ENCODE data around the gene ARHGEF28. TPM values are rescaled to one million over a fixed set of nuclear protein-coding genes. Genes with fewer than 3 reads are reported as not detected.

The ARHGEF28 gene, protein sequence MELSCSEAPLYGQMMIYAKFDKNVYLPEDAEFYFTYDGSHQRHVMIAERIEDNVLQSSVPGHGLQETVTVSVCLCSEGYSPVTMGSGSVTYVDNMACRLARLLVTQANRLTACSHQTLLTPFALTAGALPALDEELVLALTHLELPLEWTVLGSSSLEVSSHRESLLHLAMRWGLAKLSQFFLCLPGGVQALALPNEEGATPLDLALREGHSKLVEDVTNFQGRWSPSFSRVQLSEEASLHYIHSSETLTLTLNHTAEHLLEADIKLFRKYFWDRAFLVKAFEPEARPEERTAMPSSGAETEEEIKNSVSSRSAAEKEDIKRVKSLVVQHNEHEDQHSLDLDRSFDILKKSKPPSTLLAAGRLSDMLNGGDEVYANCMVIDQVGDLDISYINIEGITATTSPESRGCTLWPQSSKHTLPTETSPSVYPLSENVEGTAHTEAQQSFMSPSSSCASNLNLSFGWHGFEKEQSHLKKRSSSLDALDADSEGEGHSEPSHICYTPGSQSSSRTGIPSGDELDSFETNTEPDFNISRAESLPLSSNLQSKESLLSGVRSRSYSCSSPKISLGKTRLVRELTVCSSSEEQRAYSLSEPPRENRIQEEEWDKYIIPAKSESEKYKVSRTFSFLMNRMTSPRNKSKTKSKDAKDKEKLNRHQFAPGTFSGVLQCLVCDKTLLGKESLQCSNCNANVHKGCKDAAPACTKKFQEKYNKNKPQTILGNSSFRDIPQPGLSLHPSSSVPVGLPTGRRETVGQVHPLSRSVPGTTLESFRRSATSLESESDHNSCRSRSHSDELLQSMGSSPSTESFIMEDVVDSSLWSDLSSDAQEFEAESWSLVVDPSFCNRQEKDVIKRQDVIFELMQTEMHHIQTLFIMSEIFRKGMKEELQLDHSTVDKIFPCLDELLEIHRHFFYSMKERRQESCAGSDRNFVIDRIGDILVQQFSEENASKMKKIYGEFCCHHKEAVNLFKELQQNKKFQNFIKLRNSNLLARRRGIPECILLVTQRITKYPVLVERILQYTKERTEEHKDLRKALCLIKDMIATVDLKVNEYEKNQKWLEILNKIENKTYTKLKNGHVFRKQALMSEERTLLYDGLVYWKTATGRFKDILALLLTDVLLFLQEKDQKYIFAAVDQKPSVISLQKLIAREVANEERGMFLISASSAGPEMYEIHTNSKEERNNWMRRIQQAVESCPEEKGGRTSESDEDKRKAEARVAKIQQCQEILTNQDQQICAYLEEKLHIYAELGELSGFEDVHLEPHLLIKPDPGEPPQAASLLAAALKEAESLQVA (N-terminal part only)
- total RNA-seq (2012; rRNA removed) (13.9 and 16.0 TPM in 2 replicates), polyA plus RNA-seq (2012; rRNA removed) (3.6 TPM in 2 replicates), Bru-seq, nascent RNA (percentile 88 among the genes with signal in this experiment), BruChase-seq, experiment 1, labeled RNA remaining after a 6-hour chase (percentile 57 among the genes with signal in this experiment), BruChase-seq, experiment 2, labeled RNA remaining after a 2-hour chase (percentile 68 among the genes with signal in this experiment)
- polyA plus RNA-seq (2012; cell fraction: cytosol; rRNA removed) = 1.3 and 1.6 TPM in 2 replicates
- 9.9 and 15.0 TPM in 2 replicates for polyA plus RNA-seq (2012; cell fraction: nucleus; rRNA removed; ENCODE audit: low replicate concordance)
- long read RNA-seq, full-length matches to known transcripts = 10 of 27 reads
- long read RNA-seq, partial matches to known transcripts = 8 of 27 reads
- long read RNA-seq, other reads (novel, unspliced or antisense) = 9 of 27 reads

GRCh38 chr5:73625944-73626811, at the start of gene ARHGEF28:
Gene ARHGEF28 (plus strand): TSS chr5:73626196. CDS start chr5:73684852, 58,656 bp downstream.
- peak; percentile 28 for DNase-seq
- Histone ChIP-seq H3K27ac (ENCODE audit: insufficient read depth, low read length) (peak within 1 kb of the TSS; percentile 67; the same call in 1 of the 2 replicates), H2BK120ac (ENCODE audit: low read depth, low read length) (peak within 1 kb of the TSS; percentile 65), H3K9me3 (ENCODE audit: control insufficient read depth, insufficient read depth, low read length) (no peaks in the 10 kb centered on the region), H3K9me1 (ENCODE audit: insufficient read depth, low read length) (peaks cover 3% of the 10 kb centered on the region; the same call in 1 of the 2 replicates), H4K8ac (ENCODE audit: low read depth in 2 of 2, low read length in 2 of 2) (peak within 1 kb of the TSS; percentile 49 to 83), H3K4me1 (ENCODE audit: control insufficient read depth, insufficient read depth, low read length) (peaks cover 3% of the 10 kb centered on the region; the same call in 1 of the 2 replicates), H4K5ac (ENCODE audit: low read depth, low read length) (peak within 1 kb of the TSS; percentile 30; the same call in 1 of the 2 replicates), H3K4ac (ENCODE audit: low read depth, low read length) (peak within 1 kb of the TSS; percentile 64), H2BK5ac (ENCODE audit: low read depth, low read length, poor library complexity, severe bottlenecking) (peak within 1 kb of the TSS; percentile 75), H4K91ac (ENCODE audit: insufficient read depth, low read depth, low read length) (peak within 1 kb of the TSS; percentile 73), H3K27me3 (ENCODE audit: control insufficient read depth, insufficient read depth, low read length) (no peaks in the 10 kb centered on the region), H2AFZ (replicated peaks; ENCODE audit: low read length, poor library complexity) (peak within 1 kb of the TSS; percentile 94), H3K79me1 (ENCODE audit: low read depth in 1 of 2, low read length in 2 of 2) (peaks cover 8 to 48% of the 10 kb centered on the region in 2 experiments), H2AK5ac (ENCODE audit: low read depth, low read length) (peak within 1 kb of the TSS; percentile 91), H4K20me1 (ENCODE audit: insufficient read depth, low read length) (no peaks in the 10 kb centered on the region), H3K56ac (ENCODE audit: extremely low read depth, insufficient read depth, low read length) (peak within 1 kb of the TSS; percentile 61; the same call in 1 of the 2 replicates), H3K23ac (ENCODE audit: low read depth, low read length) (peak within 1 kb of the TSS; percentile 96), H3K9ac (ENCODE audit: low read depth, low read length) (peak within 1 kb of the TSS; percentile 71), H3K4me3 (ENCODE audit: insufficient read depth, low read depth, low read length) (peak within 1 kb of the TSS; percentile 72), H2BK20ac (ENCODE audit: low read depth, low read length) (peak within 1 kb of the TSS; percentile 22), H2BK15ac (ENCODE audit: low read depth, low read length) (peak within 1 kb of the TSS; percentile 74; the same call in 1 of the 3 replicates), H3K14ac (replicated peaks; ENCODE audit: low read depth, low read length) (peak within 1 kb of the TSS; percentile 88), H2AK9ac (replicated peaks; ENCODE audit: low read depth, low read length, poor library complexity) (peak within 1 kb of the TSS; percentile 85), H3K36me3 (ENCODE audit: control insufficient read depth, insufficient read depth, low read length) (no peaks in the 10 kb centered on the region), H3K18ac (ENCODE audit: low read depth, low read length) (peak within 1 kb of the TSS; percentile 30), H3K4me2 (ENCODE audit: low read depth, low read length) (peak within 1 kb of the TSS; percentile 100)
- POLR2A ChIA-PET (ENCODE audit: unreplicated experiment) = no interaction called here
- no TSS peak for BruUV-seq (replicated peaks)
- intact Hi-C loops (cut with micrococcal nuclease) (loop anchor here (5.0 kb wide), 1 partner anchor 66 kb away; no protein-coding TSS in a partner anchor), in situ Hi-C loops (cut with MboI; ENCODE audit: low sequenced_read_pairs) (no loop called here), dilution Hi-C loops (cut with HindIII; ENCODE audit: low sequenced_read_pairs, unreplicated experiment) (no loop called here)
- TF ChIP-seq, protein P1, sequence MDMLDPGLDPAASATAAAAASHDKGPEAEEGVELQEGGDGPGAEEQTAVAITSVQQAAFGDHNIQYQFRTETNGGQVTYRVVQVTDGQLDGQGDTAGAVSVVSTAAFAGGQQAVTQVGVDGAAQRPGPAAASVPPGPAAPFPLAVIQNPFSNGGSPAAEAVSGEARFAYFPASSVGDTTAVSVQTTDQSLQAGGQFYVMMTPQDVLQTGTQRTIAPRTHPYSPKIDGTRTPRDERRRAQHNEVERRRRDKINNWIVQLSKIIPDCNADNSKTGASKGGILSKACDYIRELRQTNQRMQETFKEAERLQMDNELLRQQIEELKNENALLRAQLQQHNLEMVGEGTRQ (IDR thresholded peaks at IDR 0.05; ENCODE audit: low read depth, low read length) = peak; percentile 41; the same call in 1 of the 2 replicates
- TF ChIP-seq RCOR1 (IDR thresholded peaks at IDR 0.05; ENCODE audit: insufficient replicate concordance, low read length) = no peak
- peak; percentile 90 for ATAC-seq (ENCODE audit: low read depth)
- 1% methylated on average over 42 of the region's 92 CpGs; no CpG with 5 or more reads in 1 of the 2 experiments for WGBS, 2 experiments (ENCODE audit: extremely low coverage in 2 of 2, insufficient read length in 1 of 2)
- CTCF ChIA-PET = interaction anchor here (0.9 to 1.0 kb wide), 2 partner anchors 22 to 67 kb away, joined by 3 read pairs; no protein-coding TSS in a partner anchor
